GM10266 (cell line): Measurements from ENCODE around the gene NEURL2.

Source experiments
- DNase-seq: peaks from one replicate; pipeline ENCODE4 v3.0.0; 2012; ENCODE audit errors: extremely low spot score
- TF ChIP-seq, protein P1 (sequence below): IDR thresholded peaks from 2 replicates; pipeline ENCODE4 v1.5.1; 2012; ENCODE audit warnings: mild to moderate bottlenecking, low read depth; ENCODE audit not compliant: control insufficient read depth, insufficient read depth; ENCODE audit errors: missing control alignments

NEURL2 gene

GRCh38 chr20:45917790-45918141 lies 26.8 kb upstream of the NEURL2 start:
- TF ChIP-seq, protein P1, sequence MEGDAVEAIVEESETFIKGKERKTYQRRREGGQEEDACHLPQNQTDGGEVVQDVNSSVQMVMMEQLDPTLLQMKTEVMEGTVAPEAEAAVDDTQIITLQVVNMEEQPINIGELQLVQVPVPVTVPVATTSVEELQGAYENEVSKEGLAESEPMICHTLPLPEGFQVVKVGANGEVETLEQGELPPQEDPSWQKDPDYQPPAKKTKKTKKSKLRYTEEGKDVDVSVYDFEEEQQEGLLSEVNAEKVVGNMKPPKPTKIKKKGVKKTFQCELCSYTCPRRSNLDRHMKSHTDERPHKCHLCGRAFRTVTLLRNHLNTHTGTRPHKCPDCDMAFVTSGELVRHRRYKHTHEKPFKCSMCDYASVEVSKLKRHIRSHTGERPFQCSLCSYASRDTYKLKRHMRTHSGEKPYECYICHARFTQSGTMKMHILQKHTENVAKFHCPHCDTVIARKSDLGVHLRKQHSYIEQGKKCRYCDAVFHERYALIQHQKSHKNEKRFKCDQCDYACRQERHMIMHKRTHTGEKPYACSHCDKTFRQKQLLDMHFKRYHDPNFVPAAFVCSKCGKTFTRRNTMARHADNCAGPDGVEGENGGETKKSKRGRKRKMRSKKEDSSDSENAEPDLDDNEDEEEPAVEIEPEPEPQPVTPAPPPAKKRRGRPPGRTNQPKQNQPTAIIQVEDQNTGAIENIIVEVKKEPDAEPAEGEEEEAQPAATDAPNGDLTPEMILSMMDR, result no peak
- DNase-seq, result no peak

DNA sequence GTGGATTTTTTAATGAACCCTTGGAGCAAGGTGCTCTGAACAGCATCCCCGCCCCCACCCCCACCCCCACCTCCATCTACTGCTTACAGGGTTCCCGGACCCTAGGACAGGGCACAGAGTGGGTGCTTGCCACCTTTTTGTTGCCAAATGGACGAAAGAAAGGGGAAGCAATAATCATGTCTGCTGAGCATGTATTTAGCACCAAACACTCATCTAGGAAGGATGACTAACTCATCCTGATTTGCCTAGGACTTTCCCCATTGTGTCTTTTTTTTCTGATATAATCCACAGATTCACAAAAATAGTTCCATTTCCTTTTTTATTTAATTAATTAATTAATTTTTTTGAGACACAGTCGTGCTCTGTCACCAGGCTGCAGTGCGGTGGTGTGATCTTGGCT lies 22.1 kb upstream of the NEURL2 start:
- no peak for DNase-seq
- TF ChIP-seq, protein P1, result no peak

- TF ChIP-seq, protein P1, result no peak
- DNase-seq, result no peak
Measured at GRCh38 chr20:45912344-45912682, 21.3 kb upstream of the NEURL2 start.

GRCh38 chr20:45911486-45912343 lies 20.7 kb upstream of the NEURL2 start, which contains the start of gene PLTP:
TSS of gene PLTP (minus strand) at chr20:45912155. CDS start at chr20:45911452, 703 bp downstream.
- TF ChIP-seq, protein P1, result no peak
- DNase-seq, result peak; percentile 5

DNA sequence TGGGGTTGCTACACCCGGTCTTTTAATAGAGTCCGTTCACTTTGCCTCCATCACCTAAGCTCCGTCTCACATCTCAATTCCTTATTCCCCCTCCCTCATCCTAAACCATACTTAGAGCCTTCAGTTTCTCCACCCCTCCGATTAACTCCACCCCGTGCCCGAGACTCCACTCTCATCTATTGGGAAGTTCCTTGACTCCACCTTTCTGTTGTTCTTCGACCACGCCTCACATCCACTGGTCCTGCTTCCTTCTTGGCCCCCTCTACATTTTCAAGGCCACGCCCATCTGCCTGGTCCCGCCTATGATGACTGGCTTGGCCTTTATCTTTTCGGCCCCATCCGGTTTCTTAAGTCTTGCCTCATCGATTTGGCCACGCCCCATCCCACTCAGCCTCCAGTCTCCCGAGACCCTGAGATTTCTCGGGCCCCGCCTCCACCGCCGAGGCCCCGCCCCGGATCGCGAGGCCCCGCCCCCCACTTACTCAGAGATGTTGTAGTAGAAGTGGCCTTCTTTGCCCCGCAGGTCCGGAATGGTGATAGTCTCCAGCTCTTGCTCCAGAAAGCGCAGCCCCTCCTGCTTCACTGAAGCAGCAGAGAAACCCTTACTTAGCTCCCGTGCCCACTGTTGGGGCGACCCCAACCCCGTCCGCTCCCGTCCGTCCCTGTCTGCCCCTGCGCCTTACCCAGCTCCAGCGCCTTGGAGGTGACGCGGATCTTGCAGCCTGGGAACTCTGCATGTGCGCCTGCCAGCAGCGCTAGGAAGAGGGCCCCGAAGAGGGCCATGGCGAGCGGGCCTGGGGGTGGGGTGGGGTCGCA lies 19.9 kb upstream of the NEURL2 start:
- TF ChIP-seq, protein P1, result no peak
- DNase-seq, result peak; percentile 98

GRCh38 chr20:45909817-45910669 lies 19.0 kb upstream of the NEURL2 start:
- no peak for DNase-seq
- TF ChIP-seq, protein P1, result no peak
